HepG2 (cell line): ENCODE data around the gene SCARF1. TPM values are rescaled to one million over a fixed set of nuclear protein-coding genes. Genes with fewer than 3 reads are reported as not detected.

ENCODE experiments used
- ELF1 ChIP-seq: sonication (generic); formaldehyde crosslinking; IDR thresholded peaks from 2 replicates; pipeline ENCODE4 v1.4.0; 2020; ENCODE audit warnings: missing genetic modification reagents
- GABPA ChIP-seq, 2 experiments: IDR thresholded peaks; 2 replicates each; pipeline ENCODE4 v1.6.1; 2011 to 2016; ENCODE audit warnings: low read depth in 2 of 2, low read length in 1 of 2, missing biosample characterization in 1 of 2, missing genetic modification characterization in 1 of 2
- GATAD1 ChIP-seq: IDR thresholded peaks from 2 replicates; pipeline ENCODE4 v1.6.1; 2016; ENCODE audit warnings: missing genetic modification reagents, missing compliant biosample characterization
- HNF4G ChIP-seq, 2 experiments: sonication (generic) in 1 of 2; formaldehyde crosslinking in 1 of 2; IDR thresholded peaks; 2 replicates each; pipeline versions ENCODE4 v1.4.0 to v1.6.1; 2011 to 2020; ENCODE audit warnings: borderline replicate concordance in 2 of 2, low read depth in 2 of 2, mild to moderate bottlenecking in 2 of 2, low read length in 1 of 2, missing genetic modification reagents in 1 of 2, moderate library complexity in 1 of 2
- MBD4 ChIP-seq: IDR thresholded peaks from 2 replicates; pipeline ENCODE4 v1.6.1; 2012; ENCODE audit warnings: low read length, inconsistent platforms, borderline replicate concordance
- PITX1 ChIP-seq: sonication (generic); formaldehyde crosslinking; IDR thresholded peaks from 2 replicates; pipeline ENCODE4 v1.5.1; 2020; ENCODE audit warnings: mild to moderate bottlenecking, missing genetic modification reagents
- SP1 ChIP-seq, 2 experiments: fragments of 450-650 bp in 1 of 2; sonication (generic) in 1 of 2; formaldehyde crosslinking in 1 of 2; IDR thresholded peaks; 2 replicates each; pipeline versions ENCODE4 v1.4.0 to v1.6.1; 2016 to 2020; ENCODE audit warnings: missing genetic modification reagents in 1 of 2
- ZFP36 ChIP-seq: fragments of 150-350 bp; IDR thresholded peaks from 2 replicates; pipeline ENCODE4 v1.6.1; 2018; ENCODE audit warnings: borderline replicate concordance, low read length, low read depth; ENCODE audit not compliant: partially characterized antibody
- ZNF101 ChIP-seq: sonication (generic); formaldehyde crosslinking; IDR thresholded peaks from 2 replicates; pipeline ENCODE4 v1.4.0; 2020; ENCODE audit warnings: mild to moderate bottlenecking, low read depth, missing genetic modification reagents, borderline replicate concordance
- ZNF17 ChIP-seq: sonication (generic); formaldehyde crosslinking; IDR thresholded peaks from 2 replicates; pipeline ENCODE4 v1.5.0; 2020; ENCODE audit warnings: mild to moderate bottlenecking, missing genetic modification reagents
- ZNF235 ChIP-seq: sonication (generic); formaldehyde crosslinking; IDR thresholded peaks from 2 replicates; pipeline ENCODE4 v1.8.1; 2023; ENCODE audit warnings: mild to moderate bottlenecking, missing genetic modification reagents, borderline replicate concordance
- ZNF274 ChIP-seq: sonication (generic); formaldehyde crosslinking; IDR thresholded peaks from 2 replicates; pipeline ENCODE4 v1.5.1; 2020; ENCODE audit warnings: mild to moderate bottlenecking, missing genetic modification reagents
- ZNF282 ChIP-seq: fragments of 450-650 bp; IDR thresholded peaks from 2 replicates; pipeline ENCODE4 v1.6.1; 2018; ENCODE audit not compliant: partially characterized antibody
- ZNF549 ChIP-seq: sonication (generic); formaldehyde crosslinking; IDR thresholded peaks from 2 replicates; pipeline ENCODE4 v1.5.0; 2020; ENCODE audit warnings: missing genetic modification reagents
- ZNF746 ChIP-seq: sonication (generic); formaldehyde crosslinking; IDR thresholded peaks from 2 replicates; pipeline ENCODE4 v1.8.0; 2022; ENCODE audit warnings: mild to moderate bottlenecking, missing genetic modification reagents
- ZNF75D ChIP-seq: sonication (generic); formaldehyde crosslinking; IDR thresholded peaks from 2 replicates; pipeline ENCODE4 v1.8.1; 2023; ENCODE audit warnings: missing genetic modification reagents, mild to moderate bottlenecking, borderline replicate concordance
- ZNF768 ChIP-seq: sonication (generic); formaldehyde crosslinking; IDR thresholded peaks from 2 replicates; pipeline ENCODE4 v1.4.0; 2020; ENCODE audit warnings: missing genetic modification reagents
- polyA plus RNA-seq, 8 experiments: library from polyadenylated mRNA; depleted of rRNA in 3 of 8; stranded (reverse) in 7 of 8; unstranded in 1 of 8; fragments of >200 nt; fragmentation: Illumina TruSeq in 4 of 8; extraction: Trizol in 4 of 8; gene quantifications; 2 replicates each; pipeline versions ENCODE4 v1.2.1 to v1.2.3, GENCODE V29; 2011 to 2016; ENCODE audit warnings: low read depth in 4 of 8, missing spikeins in 1 of 8, mixed read lengths in 1 of 8; ENCODE audit not compliant: insufficient read depth in 1 of 8
- total RNA-seq, 5 experiments: library from RNA; depleted of rRNA; stranded (reverse); fragments of >200 nt; fragmentation: Illumina TruSeq; extraction: Trizol; gene quantifications; 2 replicates each; pipeline ENCODE4 v1.2.3, GENCODE V29; 2016; ENCODE audit warnings: low read depth in 1 of 5
- TF ChIP-seq, protein P1 (sequence below): IDR thresholded peaks from 2 replicates; pipeline ENCODE4 v1.6.1; 2016
- TF ChIP-seq, protein P2 (sequence below): sonication (generic); formaldehyde crosslinking; IDR thresholded peaks from 2 replicates; pipeline ENCODE4 v1.9.0; 2021; ENCODE audit warnings: missing genetic modification reagents, mild to moderate bottlenecking, borderline replicate concordance
- TF ChIP-seq, protein P3 (sequence below), 2 experiments: sonication (generic) in 1 of 2; formaldehyde crosslinking in 1 of 2; IDR thresholded peaks; 2 replicates each; pipeline versions ENCODE4 v1.4.0 to v1.6.1; 2018 to 2020; ENCODE audit warnings: missing genetic modification reagents in 2 of 2, borderline replicate concordance in 1 of 2, low read depth in 1 of 2, mild to moderate bottlenecking in 1 of 2, missing biosample characterization in 1 of 2
- TF ChIP-seq, protein P4 (sequence below): sonication (generic); formaldehyde crosslinking; IDR thresholded peaks from 2 replicates; pipeline ENCODE4 v1.5.0; 2020; ENCODE audit warnings: mild to moderate bottlenecking, missing genetic modification reagents

Gene SCARF1
- total and polyA plus RNA-seq, 2 of the 13 experiments (the other 11 are each of a cell fraction or from before 2014, with no cell fraction given), result 0.24 to 0.71 TPM

DNA sequence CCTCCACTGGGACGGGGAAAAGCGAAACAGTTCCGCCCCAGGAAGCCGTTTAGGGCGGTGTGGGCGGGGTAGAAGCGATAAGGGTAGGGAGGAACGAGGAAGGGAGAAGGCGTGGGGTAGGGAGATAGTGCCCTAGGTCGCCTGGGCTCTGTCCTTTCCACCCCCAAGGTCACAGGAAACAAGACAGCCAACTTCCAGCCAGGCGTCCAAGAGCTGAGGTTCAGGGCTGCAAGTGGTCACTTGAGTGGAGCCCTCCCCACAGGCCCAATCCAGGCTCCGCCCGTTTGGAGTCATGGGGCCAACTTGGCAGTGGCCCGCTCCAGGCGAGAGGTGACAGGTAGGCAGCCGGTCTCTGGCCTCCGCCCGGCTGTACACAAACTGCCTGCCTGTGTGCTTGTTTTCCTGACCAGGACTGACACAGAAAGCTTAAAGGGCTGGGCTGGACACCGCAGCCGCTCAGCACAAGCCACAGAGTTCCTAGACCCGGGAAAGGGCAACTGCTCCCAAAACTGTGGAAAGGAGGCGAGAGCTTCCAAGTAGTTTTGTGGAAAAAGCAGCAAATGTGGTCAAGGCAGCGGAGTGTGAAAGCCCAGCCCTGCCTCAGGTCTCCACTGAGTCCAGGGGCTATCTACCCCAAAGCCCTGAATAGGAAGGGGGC lies 4.4 kb upstream of the SCARF1 start, which contains the start of gene RILP (continued):
- TF ChIP-seq, protein P1, sequence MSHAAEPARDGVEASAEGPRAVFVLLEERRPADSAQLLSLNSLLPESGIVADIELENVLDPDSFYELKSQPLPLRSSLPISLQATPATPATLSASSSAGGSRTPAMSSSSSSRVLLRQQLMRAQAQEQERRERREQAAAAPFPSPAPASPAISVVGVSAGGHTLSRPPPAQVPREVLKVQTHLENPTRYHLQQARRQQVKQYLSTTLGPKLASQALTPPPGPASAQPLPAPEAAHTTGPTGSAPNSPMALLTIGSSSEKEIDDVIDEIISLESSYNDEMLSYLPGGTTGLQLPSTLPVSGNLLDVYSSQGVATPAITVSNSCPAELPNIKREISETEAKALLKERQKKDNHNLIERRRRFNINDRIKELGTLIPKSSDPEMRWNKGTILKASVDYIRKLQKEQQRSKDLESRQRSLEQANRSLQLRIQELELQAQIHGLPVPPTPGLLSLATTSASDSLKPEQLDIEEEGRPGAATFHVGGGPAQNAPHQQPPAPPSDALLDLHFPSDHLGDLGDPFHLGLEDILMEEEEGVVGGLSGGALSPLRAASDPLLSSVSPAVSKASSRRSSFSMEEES (CRISPR knock-in tag), result peak; percentile 92
- TF ChIP-seq ZNF746 (CRISPR knock-in tag) (no peak), ZNF274 (CRISPR knock-in tag) (no peak), ELF1 (CRISPR knock-in tag) (peak; percentile 21; the same call in 1 of the 2 replicates), GATAD1 (no peak; the same call in none of the 2 replicates), ZFP36 (no peak), ZNF235 (CRISPR knock-in tag) (no peak), HNF4G (IDR thresholded peaks at IDR 0.05; ENCODE audit: borderline replicate concordance, low read depth, low read length) (no peak), HNF4G (CRISPR knock-in tag; IDR thresholded peaks at IDR 0.05; ENCODE audit: borderline replicate concordance, low read depth) (no peak; the same call in 1 of the 2 replicates), SP1 (IDR thresholded peaks at IDR 0.05) (no peak), SP1 (CRISPR knock-in tag; IDR thresholded peaks at IDR 0.05) (no peak), ZNF75D (CRISPR knock-in tag) (no peak), ZNF101 (CRISPR knock-in tag) (no peak), GABPA (IDR thresholded peaks at IDR 0.05; ENCODE audit: low read depth, low read length) (no peak), GABPA (CRISPR knock-in tag; IDR thresholded peaks at IDR 0.05; ENCODE audit: low read depth) (peak; percentile 65), PITX1 (CRISPR knock-in tag) (peak; percentile 45), ZNF17 (CRISPR knock-in tag) (no peak), ZNF282 (no peak), ZNF549 (CRISPR knock-in tag) (no peak), MBD4 (no peak), ZNF768 (CRISPR knock-in tag) (no peak; the same call in 1 of the 2 replicates)
- TF ChIP-seq, protein P2, sequence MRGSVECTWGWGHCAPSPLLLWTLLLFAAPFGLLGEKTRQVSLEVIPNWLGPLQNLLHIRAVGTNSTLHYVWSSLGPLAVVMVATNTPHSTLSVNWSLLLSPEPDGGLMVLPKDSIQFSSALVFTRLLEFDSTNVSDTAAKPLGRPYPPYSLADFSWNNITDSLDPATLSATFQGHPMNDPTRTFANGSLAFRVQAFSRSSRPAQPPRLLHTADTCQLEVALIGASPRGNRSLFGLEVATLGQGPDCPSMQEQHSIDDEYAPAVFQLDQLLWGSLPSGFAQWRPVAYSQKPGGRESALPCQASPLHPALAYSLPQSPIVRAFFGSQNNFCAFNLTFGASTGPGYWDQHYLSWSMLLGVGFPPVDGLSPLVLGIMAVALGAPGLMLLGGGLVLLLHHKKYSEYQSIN, result no peak
- TF ChIP-seq, protein P3, sequence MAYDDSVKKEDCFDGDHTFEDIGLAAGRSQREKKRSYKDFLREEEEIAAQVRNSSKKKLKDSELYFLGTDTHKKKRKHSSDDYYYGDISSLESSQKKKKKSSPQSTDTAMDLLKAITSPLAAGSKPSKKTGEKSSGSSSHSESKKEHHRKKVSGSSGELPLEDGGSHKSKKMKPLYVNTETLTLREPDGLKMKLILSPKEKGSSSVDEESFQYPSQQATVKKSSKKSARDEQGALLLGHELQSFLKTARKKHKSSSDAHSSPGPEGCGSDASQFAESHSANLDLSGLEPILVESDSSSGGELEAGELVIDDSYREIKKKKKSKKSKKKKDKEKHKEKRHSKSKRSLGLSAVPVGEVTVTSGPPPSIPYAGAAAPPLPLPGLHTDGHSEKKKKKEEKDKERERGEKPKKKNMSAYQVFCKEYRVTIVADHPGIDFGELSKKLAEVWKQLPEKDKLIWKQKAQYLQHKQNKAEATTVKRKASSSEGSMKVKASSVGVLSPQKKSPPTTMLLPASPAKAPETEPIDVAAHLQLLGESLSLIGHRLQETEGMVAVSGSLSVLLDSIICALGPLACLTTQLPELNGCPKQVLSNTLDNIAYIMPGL (CRISPR knock-in tag; IDR thresholded peaks at IDR 0.05; ENCODE audit: borderline replicate concordance in 1 of 2, low read depth in 1 of 2), result peak; percentile 26 to 56; a peak in 1 of 4 replicates
- TF ChIP-seq, protein P4, sequence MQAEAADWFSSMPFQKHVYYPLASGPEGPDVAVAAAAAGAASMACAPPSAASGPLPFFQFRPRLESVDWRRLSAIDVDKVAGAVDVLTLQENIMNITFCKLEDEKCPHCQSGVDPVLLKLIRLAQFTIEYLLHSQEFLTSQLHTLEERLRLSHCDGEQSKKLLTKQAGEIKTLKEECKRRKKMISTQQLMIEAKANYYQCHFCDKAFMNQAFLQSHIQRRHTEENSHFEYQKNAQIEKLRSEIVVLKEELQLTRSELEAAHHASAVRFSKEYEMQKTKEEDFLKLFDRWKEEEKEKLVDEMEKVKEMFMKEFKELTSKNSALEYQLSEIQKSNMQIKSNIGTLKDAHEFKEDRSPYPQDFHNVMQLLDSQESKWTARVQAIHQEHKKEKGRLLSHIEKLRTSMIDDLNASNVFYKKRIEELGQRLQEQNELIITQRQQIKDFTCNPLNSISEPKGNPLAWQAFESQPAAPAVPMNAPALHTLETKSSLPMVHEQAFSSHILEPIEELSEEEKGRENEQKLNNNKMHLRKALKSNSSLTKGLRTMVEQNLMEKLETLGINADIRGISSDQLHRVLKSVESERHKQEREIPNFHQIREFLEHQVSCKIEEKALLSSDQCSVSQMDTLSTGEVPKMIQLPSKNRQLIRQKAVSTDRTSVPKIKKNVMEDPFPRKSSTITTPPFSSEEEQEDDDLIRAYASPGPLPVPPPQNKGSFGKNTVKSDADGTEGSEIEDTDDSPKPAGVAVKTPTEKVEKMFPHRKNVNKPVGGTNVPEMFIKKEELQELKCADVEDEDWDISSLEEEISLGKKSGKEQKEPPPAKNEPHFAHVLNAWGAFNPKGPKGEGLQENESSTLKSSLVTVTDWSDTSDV (CRISPR knock-in tag), result no peak
